GM21526 (cell line): Measurements from ENCODE around the gene GPR39.
"Not testable (repeated sequence)": the region's sequence is repeated elsewhere in the genome, so short reads cannot be mapped to it uniquely, and the experiment has no call there.

ENCODE experiments used
- ATAC-seq: cut with Tn5 transposase; IDR thresholded peaks from one replicate; pipeline ENCODE4 v1.9.1; 2021; ENCODE audit warnings: moderate library complexity; ENCODE audit not compliant: unreplicated experiment, low FRiP score

GPR39 gene

DNA sequence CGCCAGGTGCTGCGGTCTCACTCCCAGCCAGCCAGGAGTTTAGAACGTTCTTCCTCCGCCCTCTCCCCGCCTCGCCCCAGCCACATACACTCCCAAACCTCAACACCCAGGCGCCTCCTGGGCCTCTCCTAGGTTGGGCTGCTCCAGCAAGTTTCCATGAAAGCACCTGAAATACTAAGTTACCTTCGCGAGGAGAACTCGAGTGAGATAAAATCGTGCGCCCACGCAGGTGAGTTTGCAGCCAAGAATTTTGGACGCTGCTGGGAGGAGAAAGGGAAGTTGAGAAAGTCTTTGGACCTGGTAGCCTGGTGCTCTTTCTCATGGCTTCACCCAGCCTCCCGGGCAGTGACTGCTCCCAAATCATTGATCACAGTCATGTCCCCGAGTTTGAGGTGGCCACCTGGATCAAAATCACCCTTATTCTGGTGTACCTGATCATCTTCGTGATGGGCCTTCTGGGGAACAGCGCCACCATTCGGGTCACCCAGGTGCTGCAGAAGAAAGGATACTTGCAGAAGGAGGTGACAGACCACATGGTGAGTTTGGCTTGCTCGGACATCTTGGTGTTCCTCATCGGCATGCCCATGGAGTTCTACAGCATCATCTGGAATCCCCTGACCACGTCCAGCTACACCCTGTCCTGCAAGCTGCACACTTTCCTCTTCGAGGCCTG is at the start of gene GPR39:
Gene GPR39, plus strand, starts transcription at position 83 of the 673 bp plus-strand sequence.
- ATAC-seq = no peak

DNA sequence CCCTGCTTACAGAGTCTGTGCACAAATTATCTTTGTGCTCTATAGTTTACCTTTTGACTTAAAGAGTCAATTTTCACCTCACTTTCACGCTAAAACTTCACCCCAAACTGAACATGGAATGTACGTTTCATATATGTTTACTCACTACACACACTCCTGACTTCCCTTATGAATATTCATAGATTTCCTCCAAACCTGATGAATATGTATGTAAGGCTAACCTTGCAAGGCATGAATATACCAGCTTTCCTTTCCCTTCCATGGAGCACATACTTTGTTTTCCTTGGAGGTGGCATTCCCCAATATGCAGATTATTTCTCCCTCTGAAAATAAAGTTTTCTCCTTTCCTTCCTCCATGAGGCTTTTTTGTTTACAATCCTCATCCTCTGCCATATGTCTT is 48.4 kb upstream of the GPR39 start:
- no peak for ATAC-seq

DNA sequence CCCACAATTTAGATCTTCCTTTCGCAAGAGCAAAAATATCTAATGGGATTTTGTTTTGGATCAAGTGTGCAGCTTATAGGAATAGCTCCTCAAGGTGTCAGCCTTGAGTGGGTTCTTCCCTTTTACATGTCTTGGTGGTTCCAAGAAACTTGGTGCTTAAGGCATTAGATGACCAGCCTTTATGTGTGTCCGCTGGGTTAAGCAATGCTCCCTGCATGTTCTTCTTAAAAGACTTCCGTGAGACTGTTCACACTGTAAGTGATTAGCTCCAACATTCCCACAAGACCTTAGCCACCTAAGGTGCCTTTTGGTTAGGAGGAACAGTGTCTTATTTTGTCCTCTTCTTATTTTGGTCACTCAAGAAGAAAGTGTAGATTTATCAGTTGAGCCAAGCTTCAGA is 44.3 kb upstream of the GPR39 start:
- ATAC-seq = no peak

DNA sequence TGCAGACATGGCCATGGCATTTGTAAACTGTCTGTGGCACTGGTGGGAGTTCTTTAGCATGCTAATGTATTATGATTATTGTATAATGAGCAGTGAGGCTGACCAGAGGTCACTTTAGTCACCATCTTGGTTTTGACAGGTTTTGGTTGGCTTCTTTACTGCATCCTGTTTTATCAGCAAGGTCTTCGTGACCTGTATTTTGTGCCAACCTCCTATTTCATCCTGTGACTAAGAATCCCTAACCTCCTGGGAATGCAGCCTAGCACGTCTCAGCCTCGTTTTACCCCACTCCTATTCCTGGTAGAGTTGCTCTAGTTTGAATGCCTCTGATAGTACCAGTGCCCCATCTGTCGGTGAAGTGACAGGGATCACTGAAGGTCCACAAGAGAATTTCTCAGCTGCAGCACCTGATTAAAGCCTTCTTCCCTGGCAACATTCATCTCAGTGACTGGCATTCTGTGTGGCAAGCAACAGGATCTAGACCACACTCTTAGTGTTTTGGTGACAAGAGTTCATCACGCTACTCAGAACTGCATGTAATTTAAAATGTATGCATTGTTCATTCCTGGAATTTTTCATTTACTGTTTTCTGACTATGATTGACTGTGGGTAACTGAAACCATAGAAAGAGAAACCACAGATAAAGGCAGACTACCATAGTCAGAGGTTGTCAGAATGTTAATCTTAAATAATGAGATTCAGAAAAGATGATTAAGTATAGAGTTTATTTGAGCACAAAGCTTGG is 43.0 kb upstream of the GPR39 start:
- ATAC-seq = no peak

DNA sequence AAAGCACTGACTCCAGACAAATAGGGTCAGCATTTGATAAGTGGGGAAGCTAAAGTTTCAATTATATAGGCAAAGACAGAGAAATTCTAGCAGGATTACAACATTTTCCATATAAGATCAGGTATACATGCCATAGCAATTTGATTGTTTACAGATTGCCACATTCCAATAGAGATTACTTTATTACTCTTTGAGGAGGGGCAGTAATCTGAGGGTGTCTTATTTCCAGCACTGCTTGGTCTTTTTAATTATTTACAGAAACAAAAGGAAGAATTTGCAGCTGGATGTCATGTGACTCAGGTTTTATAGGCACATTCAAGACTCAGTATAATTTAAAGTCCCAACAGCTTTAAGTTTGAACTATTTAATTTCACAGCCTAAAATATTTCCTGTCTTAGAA is 42.5 kb upstream of the GPR39 start:
- no peak for ATAC-seq

DNA sequence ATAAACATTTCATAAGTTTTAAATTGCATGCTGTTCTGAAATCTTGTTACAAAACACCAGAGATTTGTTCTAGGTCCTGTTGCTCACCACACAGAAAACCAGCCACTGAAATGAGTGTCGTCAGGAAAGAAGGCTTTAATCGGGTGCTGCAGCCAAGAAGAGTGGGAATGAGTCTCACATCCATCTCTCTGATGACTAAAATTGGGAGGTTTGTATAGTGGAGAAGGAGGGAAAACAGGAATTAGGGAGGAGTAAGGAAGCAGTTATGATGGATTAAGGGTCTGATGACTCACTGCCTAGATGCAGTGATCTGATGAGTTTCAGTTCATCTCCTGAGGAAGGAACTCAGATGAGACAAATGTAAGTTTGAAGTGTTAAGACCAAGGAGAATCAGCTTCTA is 42.1 kb upstream of the GPR39 start:
- no peak for ATAC-seq

DNA sequence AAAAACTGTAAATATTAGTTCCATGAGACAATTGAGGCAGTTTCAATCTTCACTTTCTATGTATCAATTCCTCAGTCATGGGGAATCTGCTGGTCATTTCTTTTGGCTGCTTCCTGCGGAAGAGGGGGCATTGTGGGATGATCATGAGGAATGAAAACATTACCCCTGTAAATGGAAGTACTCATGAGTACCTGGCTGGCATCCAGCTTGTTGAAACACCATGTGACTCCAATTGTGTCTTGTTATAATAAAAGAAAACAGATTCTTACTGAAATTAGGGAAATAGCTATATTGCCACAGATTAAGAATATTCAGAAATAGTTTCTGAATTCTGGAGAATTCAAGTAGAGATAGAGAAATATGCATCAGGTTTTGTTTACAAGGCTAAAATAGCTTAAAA is 41.6 kb upstream of the GPR39 start:
- ATAC-seq = no peak

DNA sequence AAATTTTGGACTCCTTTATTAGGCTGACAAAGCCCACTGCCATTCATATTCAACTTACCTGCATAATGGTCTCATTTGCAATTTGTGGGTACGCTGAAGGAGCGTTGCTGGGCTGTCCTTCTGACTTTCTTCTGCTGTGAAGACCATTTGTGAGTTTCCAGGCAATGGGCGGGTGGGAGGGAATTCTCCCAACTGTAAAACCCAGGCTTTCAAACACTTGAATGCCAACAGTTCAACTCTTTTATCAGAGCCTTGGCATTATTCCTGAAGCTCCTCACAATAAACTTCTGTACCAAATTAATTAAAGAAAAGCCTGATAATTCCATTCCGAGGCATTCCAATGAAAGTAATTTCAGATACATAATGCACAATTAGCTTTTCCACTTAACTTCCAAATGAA is 35.2 kb upstream of the GPR39 start:
- no peak for ATAC-seq

DNA sequence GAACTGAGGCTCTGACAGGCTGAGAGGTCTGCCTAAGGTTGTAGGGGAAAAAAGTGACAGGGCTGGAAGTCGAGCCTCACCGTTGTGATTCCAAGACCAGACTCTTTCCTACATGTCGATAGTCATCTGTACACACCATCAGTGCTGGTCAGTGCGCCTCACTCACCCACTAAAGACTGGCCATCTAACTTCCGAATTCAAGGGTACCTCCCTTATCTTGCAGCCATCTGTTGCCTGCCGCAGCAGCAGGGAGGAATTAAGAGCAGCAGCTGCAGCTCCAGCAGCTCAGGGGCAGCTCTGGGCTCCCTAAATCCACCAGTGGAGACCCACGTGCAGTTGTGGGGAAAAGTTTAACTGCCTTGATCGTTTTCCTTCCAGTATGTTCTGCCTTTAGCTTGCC is 32.6 kb upstream of the GPR39 start:
- no peak for ATAC-seq

DNA sequence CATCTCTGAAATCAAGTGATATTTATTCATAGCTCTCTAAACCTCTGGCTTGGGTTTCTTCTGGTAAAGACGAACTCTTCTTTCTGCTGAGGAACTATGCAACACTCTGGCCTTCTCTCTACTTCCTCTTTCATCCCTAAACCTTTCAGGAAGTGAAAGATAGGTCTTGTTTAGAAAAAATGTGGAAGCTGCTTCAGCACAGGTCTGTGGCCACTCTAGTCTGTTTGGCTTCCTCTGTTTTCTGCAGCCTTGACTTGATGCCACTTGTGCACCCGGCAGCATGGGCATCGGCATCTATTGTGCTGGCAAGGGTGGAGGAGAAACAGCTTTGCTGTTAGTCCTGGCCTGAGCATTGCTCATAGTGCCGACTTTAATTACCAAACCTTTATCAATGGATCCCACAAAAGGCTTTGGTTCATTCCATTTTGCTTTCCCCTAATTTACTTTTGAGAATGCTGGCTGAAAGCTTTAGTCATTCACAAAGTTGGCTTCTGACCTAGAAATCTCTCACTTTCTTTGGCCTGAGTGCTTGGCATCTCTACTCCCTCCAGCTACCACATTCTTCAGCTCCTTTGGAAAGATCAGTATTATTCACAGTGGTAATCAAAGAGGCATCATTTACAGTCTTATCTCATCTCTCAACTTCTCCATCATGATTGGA is 32.0 kb upstream of the GPR39 start:
- no peak for ATAC-seq

DNA sequence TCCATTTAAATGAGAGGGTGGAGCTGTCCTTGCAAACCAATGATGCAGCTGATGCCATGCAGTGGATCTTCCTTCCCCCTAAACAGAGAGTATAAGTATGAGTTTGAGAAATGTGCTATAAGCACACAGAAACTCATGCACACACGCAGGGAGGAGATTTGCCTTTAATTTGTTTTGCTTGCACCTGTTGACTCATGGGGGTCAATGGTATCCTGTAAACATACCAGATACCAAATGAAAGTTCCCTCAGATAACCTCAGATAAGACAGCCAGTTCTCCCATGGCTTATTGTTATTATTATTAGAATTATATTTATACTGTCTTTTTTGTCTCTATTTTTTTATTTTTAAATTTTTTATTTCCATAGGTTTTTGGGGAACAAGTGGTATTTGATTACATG is 29.5 kb upstream of the GPR39 start:
- no peak for ATAC-seq

DNA sequence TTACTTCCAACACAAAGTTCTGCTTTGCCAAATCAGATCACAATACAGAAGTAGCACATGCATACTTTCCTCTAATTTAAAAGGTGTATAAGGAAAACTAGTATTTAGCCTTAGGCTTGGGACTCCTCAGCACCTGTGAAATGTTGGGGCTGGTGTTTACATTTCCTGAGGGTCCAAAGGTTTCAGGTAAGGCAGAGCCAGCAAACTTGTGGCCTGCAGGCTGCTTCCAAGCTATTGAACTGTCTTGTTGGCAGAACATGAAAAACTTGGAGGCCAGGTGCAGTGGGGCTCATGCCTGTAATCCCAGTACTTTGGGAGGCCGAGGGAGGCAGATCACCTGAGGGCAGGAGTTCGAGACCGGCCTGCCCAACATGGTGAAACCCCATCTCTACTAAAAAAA is 26.5 kb upstream of the GPR39 start:
- no peak for ATAC-seq

DNA sequence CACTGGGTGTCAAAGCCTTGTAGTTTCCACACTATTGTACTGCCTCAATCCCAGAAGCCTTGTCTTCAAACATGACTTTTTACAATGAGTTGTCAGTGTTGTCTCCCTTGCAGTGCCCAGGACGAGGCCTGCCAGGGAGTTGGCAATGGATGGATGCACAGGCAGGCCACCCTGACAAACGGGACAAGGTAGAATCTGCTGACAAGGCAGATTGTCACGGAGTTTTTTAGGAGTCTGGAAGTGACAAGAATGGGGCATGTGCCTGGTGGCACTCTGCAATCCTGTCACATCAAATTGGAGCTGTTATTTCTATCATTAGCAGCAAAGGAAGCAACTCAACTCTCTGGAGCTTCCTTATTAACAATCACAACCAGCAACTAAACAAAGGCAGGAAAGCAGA is 25.2 kb upstream of the GPR39 start:
- no peak for ATAC-seq

DNA sequence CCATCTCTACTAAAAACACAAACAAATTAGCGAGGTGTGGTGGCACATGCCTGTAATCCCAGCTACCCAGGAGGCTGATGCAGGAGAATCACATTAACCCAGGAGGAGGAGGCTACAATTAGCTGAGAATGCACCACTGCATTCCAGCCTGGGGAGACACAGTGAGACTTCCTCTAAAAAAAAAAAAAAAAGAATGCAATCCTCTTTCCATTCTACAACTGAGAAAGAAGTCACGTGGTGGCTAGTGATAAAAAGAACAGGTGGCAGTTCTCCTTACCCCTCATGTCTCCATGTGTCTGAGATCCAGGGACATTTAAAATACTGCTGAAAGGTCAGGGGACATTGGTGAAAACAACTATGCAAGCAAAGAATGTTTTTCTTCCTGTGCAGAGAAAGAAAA is 24.4 kb upstream of the GPR39 start:
- ATAC-seq = no peak

DNA sequence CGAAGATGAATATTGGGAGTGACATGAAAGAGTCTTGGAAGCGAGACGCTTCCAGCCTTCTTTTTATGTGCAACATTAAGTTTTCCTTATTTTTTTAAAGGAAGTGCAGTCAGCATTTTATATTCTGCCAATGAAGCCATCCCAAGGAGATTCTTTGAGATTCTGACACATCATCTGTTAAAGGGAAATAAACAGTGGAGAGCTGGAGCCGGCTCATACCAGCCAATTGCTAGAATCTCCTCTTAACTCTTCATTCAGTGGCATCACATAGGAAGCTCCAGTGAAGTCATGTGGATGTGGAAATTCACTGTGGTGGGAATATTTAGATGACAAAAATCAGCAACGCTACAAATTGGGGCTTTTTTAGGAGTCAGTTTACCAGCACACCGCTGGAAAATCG is 23.7 kb upstream of the GPR39 start:
- ATAC-seq = no peak

DNA sequence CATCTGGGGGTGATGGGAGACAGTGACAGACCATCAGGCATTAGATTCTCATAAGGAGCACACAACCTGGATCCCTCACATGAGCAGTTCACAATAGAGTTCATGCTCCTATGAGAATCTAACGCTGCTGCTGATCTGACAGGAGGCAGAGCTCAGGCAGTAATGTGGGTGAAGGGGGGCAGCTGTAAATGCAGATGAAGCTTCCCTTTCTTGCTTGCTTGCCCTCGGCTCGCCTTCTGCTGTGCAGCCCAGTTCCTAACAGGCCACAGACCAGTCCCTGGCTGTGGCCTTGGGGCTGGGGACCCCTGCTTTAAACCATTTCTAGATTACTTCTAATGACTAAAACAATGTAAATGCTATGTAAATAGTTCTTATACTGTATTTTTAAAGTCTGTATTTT is 19.6 kb upstream of the GPR39 start:
- ATAC-seq = not testable (repeated sequence)

DNA sequence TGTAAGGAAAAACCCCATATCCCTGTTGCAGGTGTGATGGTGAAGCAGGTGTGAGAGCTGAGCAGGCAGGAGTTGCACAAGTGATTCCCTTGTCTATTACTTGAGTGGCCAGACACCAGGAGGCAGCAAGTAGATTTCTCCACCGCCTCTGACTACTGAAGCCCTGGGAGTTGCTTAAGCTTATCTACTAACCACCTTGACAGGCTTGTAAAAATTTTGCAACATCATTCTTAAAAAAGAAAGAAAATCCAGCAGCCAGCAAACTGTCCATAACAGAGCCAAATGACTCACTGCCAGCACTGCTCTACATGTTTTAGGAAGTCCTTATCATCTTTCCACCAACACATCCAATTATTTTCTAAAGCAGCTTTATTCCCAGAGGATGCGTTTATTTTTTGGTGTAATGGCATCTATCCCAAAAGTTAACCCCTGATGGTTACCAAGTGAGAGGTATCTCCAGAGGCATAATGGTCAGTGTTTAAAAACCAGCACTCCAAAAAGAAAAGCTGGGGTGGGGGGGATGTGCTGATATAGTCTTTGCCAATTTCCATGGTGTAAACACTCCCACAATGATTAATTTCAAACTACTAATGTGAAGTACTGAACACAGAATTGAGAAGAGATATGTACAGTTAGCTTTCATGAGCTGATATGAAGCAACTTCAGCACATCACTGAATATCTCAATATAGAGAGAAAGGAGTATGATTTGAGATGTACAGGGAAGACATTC is 16.3 kb upstream of the GPR39 start:
- ATAC-seq = no peak

DNA sequence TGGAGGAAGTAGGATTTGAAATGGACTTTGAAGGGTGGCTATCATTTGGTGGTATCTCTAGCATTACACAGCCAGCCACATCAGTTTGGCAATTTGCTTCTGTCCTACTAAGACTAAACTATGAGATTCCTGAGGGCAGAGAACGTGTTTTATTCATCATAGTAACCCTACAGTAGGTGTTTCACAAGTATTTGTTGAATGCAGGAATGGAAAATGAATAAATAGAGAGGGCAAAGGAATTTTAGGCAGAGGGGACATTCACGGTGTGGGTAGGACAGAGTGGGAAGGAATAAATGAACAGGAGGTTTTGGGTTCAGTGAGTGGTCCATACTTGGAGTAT is 15.7 kb upstream of the GPR39 start:
- ATAC-seq = no peak

DNA sequence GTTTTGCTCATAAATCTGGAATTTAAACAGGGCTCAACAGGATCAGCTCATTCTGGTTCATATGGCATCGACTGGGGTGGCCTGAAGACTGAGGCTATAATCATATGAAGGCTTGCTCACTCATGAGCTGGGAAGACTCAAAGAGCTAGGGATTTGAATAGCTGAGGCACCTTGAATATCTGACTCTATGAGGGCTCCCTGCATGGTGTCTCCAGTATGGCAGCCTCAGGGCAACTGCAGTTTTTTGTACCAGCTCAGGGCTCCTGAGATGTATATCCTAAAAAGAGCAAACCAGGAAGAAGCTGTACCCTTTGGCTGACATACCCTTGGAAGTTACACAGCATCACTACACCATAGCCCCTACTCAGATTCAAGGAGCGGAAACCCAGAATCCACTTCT is 15.3 kb upstream of the GPR39 start:
- ATAC-seq = no peak

DNA sequence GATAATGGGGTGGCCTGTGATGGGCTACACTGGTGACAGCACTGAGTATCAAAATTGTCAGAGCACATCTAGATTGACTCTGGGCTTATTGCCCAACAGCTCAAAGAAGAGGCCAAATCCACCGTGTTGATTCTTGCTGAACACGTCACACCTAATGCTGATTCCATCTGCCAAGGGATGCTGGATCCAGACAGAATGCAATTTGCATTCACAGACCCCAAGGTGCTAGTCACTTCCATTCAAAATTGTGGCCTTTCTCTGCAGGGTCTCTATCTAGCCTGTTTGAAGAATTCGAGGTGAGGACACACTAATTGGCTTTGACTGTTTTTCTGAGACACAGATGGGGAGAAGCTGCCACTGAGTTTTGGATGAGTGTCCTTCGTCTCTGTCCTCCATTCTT is 13.5 kb upstream of the GPR39 start:
- ATAC-seq = no peak

DNA sequence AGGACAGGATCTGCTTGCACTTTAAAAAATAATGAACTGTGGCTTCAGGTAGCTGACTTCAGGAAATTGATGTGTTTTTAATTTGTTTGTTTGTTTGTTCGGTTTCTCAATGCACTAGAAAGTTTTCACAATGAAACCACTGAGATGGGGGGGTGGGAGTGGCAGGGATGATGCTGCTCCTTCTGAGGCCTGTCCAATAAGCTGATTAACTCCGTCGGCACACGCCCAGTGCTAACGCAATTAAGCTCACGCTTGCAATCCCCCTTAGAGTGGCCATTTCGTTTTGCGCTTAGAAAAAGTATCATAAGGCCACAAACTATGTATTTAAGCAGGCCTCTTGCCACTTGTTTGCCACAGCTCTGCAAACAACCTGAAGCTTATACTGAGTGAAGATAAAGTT is 12.5 kb upstream of the GPR39 start:
- ATAC-seq = no peak
